DMS79 (cell line): ENCODE measurements around the gene PPP1R13B.
A peak's percentile ranks its signal among the peaks of the same experiment; 100 is the strongest.
"Not testable (repeated sequence)": the region's sequence is repeated elsewhere in the genome, so short reads cannot be mapped to it uniquely, and the experiment has no call there.

Source experiments
- DNase-seq: peaks from one replicate; lab custom pipeline; 2025; lab: John Stamatoyannopoulos, UW

PPP1R13B gene

DNA sequence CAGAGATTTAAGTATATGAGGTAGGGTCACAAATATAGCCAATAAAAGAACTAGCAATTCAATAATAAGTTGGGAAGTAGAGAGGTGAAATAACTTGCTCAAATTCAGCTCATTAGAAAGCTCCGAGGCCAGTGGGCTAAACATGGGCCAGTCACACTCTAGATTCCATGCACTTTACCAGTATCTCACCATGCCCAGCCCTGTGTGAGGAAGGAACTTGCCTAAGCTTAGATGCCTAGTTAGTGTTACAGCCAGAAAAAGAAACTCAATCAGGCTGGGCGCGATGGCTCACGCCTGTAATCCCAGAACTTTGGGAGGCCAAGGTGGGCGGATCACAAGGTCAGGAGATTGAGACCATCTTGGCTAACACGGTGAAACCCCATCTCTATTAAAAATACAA lies 71.1 kb downstream of the PPP1R13B start:
- DNase-seq: not testable (repeated sequence)

DNA sequence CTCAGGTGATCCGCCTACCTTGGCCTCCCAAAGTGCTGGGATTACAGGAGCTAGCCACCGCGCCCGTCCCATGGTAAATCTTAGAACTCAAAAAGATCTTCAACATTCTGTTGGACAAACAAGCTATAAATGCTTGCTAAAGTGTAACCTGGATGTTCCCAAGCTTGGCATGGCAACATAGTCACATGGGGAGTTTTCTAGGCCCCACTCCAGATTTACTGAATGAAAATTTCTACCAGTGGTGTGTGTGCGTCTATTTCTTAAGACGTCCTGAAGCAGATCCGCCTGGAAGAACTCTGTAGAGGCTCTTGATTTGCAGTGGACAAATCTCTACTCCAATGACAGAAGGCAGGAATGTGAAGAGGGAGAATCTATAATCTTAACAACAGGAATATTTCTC lies 71.9 kb downstream of the PPP1R13B start:
- DNase-seq: peak; percentile 10

DNA sequence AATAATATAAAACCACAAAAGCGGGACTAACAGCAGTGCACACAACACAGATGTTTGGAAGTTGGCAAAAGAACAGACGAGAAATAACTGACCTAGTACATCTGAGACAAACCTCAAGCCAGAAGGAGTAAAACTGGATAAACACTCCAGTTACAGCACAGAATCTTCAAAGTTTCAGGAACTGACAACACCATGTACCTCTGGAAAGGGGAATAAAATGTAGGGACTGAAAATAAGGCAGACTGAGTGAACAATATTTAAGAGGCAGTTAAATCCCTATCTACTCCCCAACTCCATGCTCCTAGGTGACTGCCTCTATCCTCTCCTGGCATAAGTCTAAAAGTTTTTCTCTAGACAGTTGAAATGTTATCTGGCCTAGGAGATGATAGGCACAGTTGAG lies 73.9 kb downstream of the PPP1R13B start:
- DNase-seq: no peak

DNA sequence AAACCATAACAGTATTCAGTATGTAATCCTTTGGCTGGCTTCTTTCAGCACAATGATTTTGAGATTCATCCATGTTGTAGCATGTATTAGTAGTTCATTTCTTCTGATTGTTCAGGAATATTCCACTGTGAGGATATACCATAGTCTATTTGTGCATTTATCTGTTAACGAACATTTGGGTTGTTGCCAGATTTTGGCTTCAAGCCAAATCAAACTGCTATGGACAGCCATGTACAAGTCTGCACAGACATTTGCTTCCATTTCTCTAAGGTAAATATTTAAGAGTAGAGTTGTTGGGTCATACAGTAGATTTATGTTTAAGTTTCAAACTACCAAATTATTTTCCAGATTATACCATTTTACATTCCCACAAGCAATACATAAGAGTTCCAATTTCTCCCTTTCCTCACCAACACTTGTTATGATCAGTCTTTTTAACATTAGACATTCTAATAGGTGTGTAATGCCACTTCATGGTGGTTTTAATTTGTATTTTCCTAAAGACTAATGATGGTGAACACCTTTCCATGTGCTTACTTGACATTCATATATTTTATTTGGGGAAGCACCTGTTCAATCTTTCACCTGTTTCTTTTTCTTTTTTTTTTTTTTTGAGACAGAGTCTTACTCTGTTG lies 75.2 kb downstream of the PPP1R13B start:
- no peak for DNase-seq

DNA sequence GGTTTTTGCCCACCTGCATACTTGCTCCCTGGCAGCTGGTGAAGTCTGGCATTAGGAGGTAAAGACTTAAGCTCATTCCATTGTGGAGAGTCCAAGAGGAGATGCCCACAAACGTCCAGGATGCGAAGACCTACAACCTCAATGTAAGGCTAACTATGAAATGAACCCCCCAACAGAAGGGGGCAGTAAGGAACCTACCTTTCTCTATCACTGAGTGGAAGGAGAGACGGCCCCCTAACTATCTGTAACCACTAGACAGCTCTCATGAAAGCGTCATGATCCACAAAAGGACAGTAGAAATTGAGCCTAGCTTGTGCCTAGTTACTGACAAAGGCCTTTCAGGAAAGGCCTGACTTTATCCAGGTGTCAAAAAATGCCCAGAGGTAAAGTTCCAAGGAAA lies 76.5 kb downstream of the PPP1R13B start:
- DNase-seq: no peak

DNA sequence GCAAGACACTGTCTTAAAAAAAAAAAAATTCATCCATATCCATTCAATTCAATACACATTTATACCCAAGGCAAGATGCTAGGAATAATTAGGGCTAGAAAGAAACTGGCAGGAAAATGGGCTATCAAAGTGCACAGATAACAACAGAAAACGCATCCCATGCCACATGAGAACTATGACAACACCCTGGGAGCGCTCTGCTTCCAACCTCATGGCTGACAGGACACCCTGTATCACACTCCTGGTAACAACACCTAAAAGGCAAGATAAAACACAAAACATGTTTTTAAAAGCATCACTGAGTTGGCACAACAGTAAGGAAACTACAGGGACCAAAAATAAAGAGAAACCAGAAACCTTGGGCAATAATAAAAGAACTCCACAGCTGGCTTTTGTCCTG lies 76.9 kb downstream of the PPP1R13B start:
- no peak for DNase-seq

DNA sequence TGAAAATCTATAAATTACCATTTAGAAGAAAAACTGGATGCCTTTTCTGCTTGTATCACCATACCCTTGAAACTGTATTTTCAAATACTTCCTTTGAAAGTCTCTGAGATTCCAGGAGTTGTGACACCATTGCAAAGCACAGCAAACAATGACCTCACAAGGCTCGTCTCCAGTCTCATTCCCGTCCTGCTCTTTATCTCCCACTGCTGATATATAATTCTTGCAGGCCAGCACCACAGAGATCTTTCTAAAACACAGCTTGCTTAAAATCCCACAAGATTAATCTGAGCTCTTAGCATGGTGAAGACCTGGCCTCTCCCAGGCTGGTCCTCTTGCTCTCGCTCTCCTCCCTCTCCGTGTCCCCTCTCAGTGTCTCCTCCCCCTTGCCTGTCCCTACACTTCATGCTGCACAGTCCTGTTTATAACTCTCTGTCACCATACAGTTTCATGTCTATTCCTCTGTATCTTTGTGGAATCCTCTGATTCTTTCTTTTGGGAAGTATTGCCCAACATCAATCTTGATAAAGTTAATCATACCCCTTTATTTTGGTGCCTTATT lies 80.0 kb downstream of the PPP1R13B start:
- DNase-seq: no peak

DNA sequence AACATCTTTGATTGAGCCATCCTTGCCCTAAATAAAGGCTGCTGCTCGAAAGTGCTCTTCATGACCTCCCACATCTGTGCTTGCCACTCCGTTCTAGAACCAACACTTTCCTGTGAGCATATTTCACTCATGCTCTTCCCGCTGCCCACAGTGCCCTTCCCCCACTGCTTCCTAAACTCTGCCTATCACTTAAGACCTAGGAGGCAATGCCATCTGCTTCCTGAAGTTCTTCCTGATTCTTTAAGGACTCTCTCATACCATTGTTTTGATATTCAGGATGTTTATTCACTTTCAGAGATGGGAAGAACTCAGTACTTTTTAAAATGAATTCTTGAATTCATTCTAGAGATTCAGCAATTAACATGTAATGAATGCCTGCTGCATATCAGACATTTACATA lies 81.8 kb downstream of the PPP1R13B start:
- DNase-seq: no peak

DNA sequence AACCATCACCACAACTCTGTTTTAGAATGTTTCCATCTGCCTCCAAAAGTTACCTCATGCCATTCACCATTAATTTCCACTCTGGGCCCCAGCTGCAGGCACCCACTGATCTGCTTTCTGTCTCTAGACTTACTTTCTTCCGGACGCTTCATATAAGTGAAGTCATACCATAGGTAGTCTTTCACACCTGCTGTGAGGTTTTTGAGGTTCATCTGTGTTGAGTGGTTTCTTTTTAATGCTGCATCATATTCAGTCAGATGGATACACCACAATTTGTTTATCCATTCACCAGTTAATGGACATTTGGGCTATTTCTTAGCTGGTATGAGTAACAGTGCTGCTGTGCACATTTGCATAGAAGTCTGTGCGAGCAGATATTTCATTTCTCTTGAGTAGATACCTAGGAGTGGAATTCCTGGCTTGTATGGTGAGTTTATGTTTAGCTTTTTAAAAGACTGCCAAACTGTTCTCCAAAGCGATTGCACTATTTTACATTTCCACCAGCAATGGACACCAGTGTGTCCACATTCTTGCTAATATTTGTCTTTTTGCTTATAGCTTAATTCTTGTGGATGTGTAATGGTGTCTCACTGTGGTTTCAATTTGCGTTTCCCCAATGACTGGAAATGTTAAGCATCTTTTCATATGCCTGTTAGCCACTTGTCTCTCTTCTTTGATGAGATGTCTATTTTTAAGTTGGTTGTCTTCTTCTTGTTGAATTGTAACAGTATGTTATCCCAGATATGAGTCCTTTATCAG lies 83.5 kb downstream of the PPP1R13B start:
- DNase-seq: no peak

DNA sequence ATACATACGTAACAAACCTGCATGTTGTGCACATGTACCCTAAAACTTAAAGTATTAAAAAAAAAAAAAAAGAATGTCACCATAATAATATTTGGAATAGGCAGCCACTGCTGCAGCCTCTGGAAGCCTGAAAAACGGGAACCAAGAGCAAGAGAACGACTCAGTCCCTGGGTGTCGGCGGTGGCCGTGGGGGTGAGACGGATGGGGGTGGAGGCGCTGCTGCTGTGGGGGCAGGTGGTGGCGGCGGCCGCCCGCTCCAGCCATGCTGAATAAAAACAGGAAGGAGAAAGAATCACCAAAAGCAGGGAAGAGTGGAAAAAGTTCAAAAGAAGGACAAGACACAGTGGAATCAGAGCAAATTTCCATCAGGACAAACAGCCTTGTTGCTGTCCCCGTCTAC lies 84.8 kb downstream of the PPP1R13B start:
- no peak for DNase-seq

DNA sequence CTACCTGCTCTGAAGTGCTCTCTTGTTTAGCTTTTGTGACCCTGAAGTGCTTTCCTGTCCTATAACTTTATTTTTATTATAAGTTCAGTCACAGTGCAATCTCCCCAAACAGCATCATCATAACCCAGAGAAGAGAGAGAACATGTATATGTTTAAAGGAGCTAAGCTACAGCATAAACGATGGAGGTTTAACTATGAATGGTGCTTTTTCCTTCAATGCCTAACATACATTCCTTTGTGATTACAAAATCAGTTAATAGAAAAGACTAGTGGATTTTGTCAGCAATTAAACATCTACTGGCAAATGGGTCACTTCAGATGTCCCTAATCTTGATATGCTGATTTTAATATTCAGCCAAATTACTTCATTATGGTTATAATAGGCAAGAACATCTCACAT lies 85.3 kb downstream of the PPP1R13B start:
- DNase-seq: no peak

DNA sequence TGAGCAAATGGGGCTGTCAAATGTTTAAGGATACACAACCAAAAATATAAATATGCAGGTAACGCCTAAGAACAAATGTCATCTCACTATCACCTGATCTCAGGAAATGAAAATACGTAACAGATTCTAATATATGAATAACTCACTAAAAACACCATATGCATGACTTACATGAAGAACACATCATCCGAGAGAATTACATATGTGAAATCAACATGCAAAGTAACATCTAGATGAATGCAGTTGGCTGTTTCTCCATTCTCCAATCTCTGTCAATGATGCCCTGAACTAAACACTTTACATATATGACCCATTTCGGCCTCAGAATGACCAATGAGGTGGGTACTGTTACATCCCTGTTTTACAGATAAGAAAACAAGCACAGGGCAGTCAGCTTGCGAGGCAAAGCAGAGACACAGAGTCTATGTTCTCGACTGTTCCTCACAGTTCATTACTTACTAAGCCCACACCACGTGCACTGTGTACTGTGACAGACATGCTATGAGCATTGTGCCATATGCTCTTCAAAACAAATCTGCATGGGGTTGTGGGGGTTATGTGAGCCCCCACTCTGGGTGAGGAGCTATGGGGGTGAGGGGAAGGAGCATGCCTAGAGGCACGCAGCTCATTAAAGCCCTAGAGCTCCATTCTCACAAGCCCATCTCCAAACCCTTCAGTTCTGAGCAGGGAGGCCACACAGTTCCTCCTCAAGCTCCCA lies 89.2 kb downstream of the PPP1R13B start:
- DNase-seq: no peak

DNA sequence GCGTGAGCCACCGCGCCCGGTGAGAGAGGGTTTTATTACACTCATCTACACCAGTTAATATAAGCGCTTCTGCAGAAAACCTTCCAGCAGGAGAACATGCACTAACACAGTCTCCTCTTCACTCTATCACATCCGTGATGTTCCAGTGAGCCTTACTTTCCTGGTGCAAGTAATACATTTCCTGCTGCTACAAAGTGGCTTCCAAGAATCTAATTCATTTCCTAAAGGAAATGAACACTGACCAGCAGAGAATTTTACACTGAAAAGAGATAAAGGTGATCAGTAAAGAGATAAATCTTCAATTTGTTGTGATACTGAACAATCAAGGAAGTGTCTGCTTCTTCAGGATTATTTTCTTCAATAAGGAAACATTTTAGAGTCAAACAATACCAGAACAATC lies 92.3 kb downstream of the PPP1R13B start:
- no peak for DNase-seq

DNA sequence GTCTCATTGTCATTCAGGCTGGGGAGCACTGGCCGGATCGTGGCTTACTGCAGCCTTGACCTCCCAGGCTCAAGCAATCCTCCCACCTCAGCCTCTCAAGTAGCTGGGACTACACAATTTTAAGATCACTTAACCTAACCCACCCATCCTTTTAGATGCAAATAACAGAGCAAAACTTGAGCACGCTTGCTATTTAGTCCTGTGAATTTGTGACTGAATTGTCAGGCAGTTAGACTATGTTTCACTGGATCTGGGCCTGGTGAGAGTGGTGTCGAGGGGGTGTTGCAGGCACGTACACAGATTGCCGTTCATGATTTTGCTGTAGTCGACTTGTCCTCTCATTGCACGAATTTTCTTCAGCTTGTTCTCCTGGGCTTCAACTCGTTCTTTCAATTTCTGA lies 93.6 kb downstream of the PPP1R13B start:
- DNase-seq: no peak

DNA sequence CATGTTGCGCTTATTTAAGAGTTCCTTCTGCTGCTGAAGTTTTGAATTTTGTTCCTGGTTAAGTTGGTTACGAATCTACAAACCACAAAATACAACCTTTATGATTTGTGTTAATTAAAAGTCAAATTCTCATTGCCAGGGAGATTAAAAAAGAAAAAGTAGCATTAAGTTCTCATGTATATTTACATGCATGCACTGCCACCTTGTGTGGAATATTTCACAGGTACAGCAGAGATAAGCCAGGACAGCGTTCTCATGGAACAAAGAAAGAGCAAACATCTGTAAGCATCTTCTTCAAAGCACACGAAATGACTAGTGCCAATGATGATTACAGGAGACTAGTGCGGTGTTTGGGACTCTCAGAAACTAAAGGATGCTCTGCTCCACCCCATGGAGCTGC lies 97.5 kb downstream of the PPP1R13B start:
- no peak for DNase-seq

DNA sequence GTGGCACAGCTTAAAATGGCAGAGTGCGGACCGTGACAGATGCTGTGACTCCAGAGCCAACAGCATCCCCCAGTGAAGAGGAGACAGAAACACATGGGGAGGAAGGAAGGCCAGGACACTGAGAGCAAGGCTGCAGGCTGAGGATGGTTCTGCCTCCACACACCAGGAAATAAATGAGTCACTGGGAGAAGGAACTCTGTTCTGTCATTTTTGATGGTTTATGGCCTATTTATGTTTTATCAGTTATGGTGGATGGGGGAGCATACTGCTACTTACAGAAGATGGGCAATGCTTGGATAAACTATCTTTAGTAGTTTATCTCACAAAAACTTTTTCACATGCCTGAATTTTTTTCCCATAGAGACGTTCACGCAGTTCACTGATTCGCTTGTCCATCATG lies 97.9 kb downstream of the PPP1R13B start:
- DNase-seq: no peak

DNA sequence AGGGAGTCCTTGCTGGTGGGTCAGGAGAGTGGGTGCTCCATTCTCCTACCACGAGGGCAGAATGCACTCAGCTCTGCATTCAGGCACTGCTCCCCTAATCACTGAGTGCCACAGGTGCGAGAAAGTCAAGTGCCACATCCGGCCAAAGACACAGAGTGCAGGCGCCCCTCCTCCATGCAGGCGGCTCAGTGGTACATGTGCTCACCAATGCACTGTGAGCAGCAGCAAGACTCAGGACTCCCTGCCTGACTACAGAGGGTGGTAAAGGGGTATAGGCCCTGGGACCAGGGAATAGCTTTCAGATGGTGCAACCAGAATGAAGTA lies 98.9 kb downstream of the PPP1R13B start:
- no peak for DNase-seq

DNA sequence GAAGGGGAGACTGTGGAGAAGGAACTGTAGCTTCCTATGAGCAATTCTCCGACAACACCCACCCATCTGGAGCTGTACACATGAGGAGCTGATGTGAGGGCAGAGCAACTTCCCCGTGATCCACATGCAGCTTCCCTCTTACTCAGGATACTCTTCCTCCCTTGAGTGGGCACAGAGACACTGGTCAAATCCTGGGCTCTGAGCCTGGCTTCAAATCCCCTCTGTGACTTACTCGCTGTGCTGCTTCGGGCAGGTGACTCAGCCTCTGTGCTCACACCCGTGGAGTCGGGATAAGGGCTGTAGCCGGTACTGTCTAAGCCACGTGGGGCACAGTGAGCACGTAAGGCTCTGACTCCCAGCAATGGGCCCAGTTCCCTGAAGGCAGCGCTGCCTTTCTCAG lies 100.7 kb downstream of the PPP1R13B start:
- no peak for DNase-seq

DNA sequence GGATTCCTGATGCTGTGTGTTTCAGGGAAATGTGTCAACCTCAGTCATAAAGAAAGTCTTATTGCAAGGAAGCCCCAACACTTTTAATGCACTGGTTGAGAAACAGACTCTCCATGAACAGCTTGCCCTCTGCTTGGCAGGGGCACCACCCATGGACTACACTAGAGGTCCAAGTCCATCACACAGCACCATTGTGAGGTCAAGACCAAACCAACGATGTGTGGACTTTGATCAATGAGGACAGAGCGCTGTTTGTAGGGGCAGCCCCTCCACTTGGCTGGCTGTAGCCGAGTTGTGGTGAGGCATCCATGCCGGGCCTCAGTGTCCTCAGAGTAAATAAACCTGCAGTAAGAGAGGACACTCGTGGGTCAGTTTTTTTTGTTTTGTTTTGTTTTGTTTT lies 102.0 kb downstream of the PPP1R13B start:
- no peak for DNase-seq

DNA sequence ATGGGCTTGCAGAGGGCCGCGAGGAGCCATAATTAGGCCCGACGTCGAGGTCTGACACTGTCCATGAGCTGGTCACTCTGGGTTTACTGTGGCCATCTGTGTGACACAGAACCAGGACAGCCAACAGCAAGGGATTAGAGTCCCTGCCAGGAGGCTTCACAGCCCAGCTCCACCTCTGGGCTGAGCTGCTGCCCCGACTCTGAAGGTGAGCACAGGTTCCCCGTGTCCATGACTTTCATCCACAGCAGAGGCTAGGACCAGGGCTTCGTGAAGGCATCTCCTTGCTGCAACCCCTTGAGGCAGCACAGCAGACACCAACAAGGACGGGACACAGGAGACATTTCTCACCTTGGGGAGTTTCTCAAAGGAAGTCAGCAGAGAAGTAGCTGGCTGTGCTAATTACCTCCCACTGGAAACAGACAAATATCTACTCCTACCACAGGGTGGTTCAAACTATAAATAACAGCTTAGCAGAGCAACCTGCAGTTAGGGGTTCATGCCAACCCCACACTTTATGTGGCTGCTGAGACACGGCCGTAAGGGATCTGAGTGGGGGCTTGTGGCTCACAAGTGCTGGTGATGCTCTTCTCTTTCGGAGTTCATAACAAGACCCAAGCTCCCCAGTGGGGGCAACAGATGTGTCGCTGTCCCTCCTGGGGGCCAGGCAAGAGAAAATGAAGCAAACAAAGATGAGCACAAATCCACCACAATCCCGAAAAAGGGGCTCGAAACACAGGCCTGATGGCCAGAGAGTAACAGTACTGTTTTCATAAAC lies 102.6 kb downstream of the PPP1R13B start:
- no peak for DNase-seq

DNA sequence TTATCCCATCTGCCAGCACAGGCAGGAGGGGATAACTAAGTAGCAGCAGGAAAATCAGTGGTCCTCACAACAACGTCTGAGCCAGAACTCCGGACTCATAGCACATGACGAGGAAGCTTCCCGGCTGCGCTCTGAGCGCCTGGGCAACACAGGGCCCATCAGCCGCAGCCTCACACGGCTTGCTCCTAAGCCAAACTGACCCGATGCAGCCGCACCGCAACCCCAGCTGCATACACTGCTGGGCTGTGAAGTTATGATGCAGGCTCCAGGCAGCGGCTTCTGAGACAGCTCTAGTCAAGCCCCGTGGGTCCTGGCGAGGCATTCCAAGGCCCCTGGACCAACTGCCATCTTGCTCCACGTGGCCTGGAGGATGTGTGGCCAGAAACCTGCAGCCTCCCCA lies 103.7 kb downstream of the PPP1R13B start:
- no peak for DNase-seq

DNA sequence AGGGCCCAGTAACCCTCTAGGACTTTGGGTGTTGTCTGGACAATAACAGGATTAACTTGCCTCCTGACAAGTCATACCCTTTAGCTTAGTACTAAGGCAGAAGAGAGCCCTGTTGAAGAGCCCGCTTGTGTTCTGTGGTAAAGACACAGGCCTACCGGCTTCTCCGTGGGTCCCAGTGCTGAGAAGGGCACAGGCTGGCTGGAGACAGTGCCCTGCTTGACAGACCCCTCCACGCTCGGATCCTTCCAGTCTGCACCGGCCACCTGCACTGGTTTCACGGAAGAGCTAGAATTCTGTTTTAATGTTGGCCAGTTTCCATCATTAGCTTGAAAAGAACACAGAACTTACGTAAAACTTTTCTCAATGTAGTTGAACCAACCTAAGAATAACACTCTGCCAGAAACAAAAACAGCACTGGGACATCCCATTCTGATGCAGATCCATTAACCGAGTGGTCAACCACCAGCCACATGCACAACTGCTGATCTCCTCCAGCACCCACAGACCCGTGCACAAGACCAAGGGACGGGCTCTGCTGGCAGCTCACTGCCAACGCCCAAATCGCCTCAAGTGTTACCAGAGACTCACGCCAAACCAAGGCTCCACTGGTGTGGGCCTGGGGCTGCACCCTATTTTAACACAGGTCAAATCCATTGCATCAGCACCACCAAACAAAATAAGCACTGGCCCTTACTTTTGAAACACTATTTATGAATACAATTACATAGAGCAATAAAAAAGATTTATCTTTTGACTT lies 104.7 kb downstream of the PPP1R13B start:
- no peak for DNase-seq
